HepG2 (cell line): Measurements from ENCODE around the gene ZNF777. TPM values are rescaled to one million over a fixed set of nuclear protein-coding genes. Genes with fewer than 3 reads are reported as not detected.

Experiments
- AHR ChIP-seq: IDR thresholded peaks from 2 replicates; pipeline ENCODE4 v1.6.1; 2018; ENCODE audit warnings: missing genetic modification reagents, missing compliant biosample characterization
- CEBPG ChIP-seq: IDR thresholded peaks from 2 replicates; pipeline ENCODE4 v1.6.1; 2016
- FOXA1 ChIP-seq, 2 experiments: fragments of 450-650 bp in 1 of 2; sonication (generic) in 1 of 2; formaldehyde crosslinking in 1 of 2; IDR thresholded peaks; 2 replicates each; pipeline versions ENCODE4 v1.4.0 to v1.6.1; 2016 to 2020; ENCODE audit warnings: missing genetic modification reagents in 1 of 2
- FOXA3 ChIP-seq: IDR thresholded peaks from 2 replicates; pipeline ENCODE4 v1.6.1; 2016; ENCODE audit warnings: missing genetic modification reagents, missing compliant biosample characterization
- JUND ChIP-seq: sonication (generic); formaldehyde crosslinking; IDR thresholded peaks from 2 replicates; pipeline ENCODE4 v1.8.0; 2022; ENCODE audit warnings: mild to moderate bottlenecking, missing genetic modification reagents
- KLF11 ChIP-seq: IDR thresholded peaks from 2 replicates; pipeline ENCODE4 v1.6.1; 2016; ENCODE audit warnings: missing compliant biosample characterization
- MAFF ChIP-seq: IDR thresholded peaks from 2 replicates; pipeline ENCODE4 v1.6.1; 2011; ENCODE audit warnings: low read depth, low read length, improper control_type of control experiment
- MAFG ChIP-seq: sonication (generic); formaldehyde crosslinking; IDR thresholded peaks from 2 replicates; pipeline ENCODE4 v1.5.1; 2020; ENCODE audit warnings: mild to moderate bottlenecking, missing genetic modification reagents
- NFE2 ChIP-seq: sonication (generic); formaldehyde crosslinking; IDR thresholded peaks from 2 replicates; pipeline ENCODE4 v1.4.0; 2020; ENCODE audit warnings: missing genetic modification reagents
- POGZ ChIP-seq: sonication (generic); formaldehyde crosslinking; IDR thresholded peaks from 2 replicates; pipeline ENCODE4 v1.4.0; 2020; ENCODE audit warnings: mild to moderate bottlenecking, missing genetic modification reagents
- RFX3 ChIP-seq: IDR thresholded peaks from 2 replicates; pipeline ENCODE4 v1.6.1; 2016; ENCODE audit warnings: missing biosample characterization, missing genetic modification reagents
- SAP130 ChIP-seq: IDR thresholded peaks from 2 replicates; pipeline ENCODE4 v1.6.1; 2016; ENCODE audit warnings: low read depth
- SMAD3 ChIP-seq: sonication (generic); formaldehyde crosslinking; IDR thresholded peaks from 2 replicates; pipeline ENCODE4 v1.4.0; 2020; ENCODE audit warnings: missing genetic modification reagents
- SMYD3 ChIP-seq: sonication (generic); formaldehyde crosslinking; IDR thresholded peaks from 2 replicates; pipeline ENCODE4 v1.8.1; 2023; ENCODE audit warnings: mild to moderate bottlenecking, missing genetic modification reagents
- TGIF2 ChIP-seq: IDR thresholded peaks from 2 replicates; pipeline ENCODE4 v1.6.1; 2016; ENCODE audit warnings: control low read depth, missing compliant biosample characterization
- ZC3H13 ChIP-seq: sonication (generic); formaldehyde crosslinking; IDR thresholded peaks from 2 replicates; pipeline ENCODE4 v1.8.1; 2023; ENCODE audit warnings: mild to moderate bottlenecking, missing genetic modification reagents, moderate library complexity
- ZFP82 ChIP-seq: sonication (generic); formaldehyde crosslinking; IDR thresholded peaks from 2 replicates; pipeline ENCODE4 v1.5.1; 2020; ENCODE audit warnings: mild to moderate bottlenecking, missing genetic modification reagents, borderline replicate concordance
- ZNF546 ChIP-seq: sonication (generic); formaldehyde crosslinking; conservative IDR thresholded peaks from 2 replicates; pipeline ENCODE4 v1.8.1; 2023; ENCODE audit warnings: mild to moderate bottlenecking, missing genetic modification reagents
- ZNF773 ChIP-seq: sonication (generic); formaldehyde crosslinking; IDR thresholded peaks from 2 replicates; pipeline ENCODE4 v1.4.0; 2020; ENCODE audit warnings: missing genetic modification reagents, borderline replicate concordance
- ZSCAN29 ChIP-seq: sonication (generic); formaldehyde crosslinking; conservative IDR thresholded peaks from 2 replicates; pipeline ENCODE4 v1.4.0; 2020; ENCODE audit warnings: mild to moderate bottlenecking, missing genetic modification reagents
- polyA plus RNA-seq, 8 experiments: library from polyadenylated mRNA; depleted of rRNA in 3 of 8; stranded (reverse) in 7 of 8; unstranded in 1 of 8; fragments of >200 nt; fragmentation: Illumina TruSeq in 4 of 8; extraction: Trizol in 4 of 8; gene quantifications; 2 replicates each; pipeline versions ENCODE4 v1.2.1 to v1.2.3, GENCODE V29; 2011 to 2016; ENCODE audit warnings: low read depth in 4 of 8, missing spikeins in 1 of 8, mixed read lengths in 1 of 8; ENCODE audit not compliant: insufficient read depth in 1 of 8
- total RNA-seq, 5 experiments: library from RNA; depleted of rRNA; stranded (reverse); fragments of >200 nt; fragmentation: Illumina TruSeq; extraction: Trizol; gene quantifications; 2 replicates each; pipeline ENCODE4 v1.2.3, GENCODE V29; 2016; ENCODE audit warnings: low read depth in 1 of 5
- TF ChIP-seq, protein P1 (sequence below): fragments of 450-650 bp; IDR thresholded peaks from 2 replicates; pipeline ENCODE4 v1.6.1; 2016
- TF ChIP-seq, protein P2 (sequence below): sonication (generic); IDR thresholded peaks from 2 replicates; pipeline ENCODE4 v1.6.1; 2016; ENCODE audit warnings: low read depth, borderline replicate concordance
- TF ChIP-seq, protein P3 (sequence below): sonication (generic); formaldehyde crosslinking; IDR thresholded peaks from 2 replicates; pipeline ENCODE4 v1.4.0; 2020; ENCODE audit warnings: mild to moderate bottlenecking, missing genetic modification reagents

The ZNF777 gene
- total and polyA plus RNA-seq, 2 of the 13 experiments (the other 11 are each of a cell fraction or from before 2014, with no cell fraction given), result 3.8 to 6.0 TPM

DNA sequence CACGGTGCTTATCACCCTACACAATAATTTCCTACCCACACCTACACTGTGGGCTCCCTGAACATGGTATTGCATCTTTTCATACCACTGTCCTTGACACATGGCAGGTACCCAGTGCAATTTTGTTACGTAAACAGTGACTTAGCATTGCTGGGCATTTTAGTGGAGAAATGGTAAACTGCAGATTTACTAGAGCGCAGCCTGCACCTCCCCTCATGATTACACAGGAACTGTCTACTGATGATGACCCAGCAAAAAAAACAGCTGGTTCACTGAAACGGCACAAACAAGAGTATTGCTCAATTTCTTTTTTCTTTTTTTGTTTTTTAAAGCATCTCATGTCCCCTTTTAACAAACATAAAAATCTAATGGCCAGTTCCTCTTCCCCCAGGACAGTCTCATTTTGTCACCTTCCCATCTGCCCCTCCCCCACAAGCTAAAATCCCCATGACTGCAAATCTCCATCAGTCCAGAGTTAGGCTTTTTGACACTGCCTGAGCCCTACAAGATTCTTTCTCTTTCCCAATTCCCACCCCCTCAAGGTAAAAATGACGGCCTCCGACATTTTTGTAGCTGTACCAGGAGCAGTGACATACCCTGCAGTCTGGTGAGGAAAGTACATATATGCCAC is 34.0 kb upstream of the ZNF777 start (continued):
- no peak for TF ChIP-seq FOXA1 (IDR thresholded peaks at IDR 0.05)
- peak; percentile 58; the same call in 1 of the 2 replicates for TF ChIP-seq FOXA1 (CRISPR knock-in tag; IDR thresholded peaks at IDR 0.05)
- no peak for TF ChIP-seq ZSCAN29 (CRISPR knock-in tag)
- no peak for TF ChIP-seq RFX3 (CRISPR knock-in tag)
- TF ChIP-seq MAFG (CRISPR knock-in tag), result 0 out of 2 replicates have a peak, but pooled peaks have one; percentile 59
- TF ChIP-seq, protein P1, sequence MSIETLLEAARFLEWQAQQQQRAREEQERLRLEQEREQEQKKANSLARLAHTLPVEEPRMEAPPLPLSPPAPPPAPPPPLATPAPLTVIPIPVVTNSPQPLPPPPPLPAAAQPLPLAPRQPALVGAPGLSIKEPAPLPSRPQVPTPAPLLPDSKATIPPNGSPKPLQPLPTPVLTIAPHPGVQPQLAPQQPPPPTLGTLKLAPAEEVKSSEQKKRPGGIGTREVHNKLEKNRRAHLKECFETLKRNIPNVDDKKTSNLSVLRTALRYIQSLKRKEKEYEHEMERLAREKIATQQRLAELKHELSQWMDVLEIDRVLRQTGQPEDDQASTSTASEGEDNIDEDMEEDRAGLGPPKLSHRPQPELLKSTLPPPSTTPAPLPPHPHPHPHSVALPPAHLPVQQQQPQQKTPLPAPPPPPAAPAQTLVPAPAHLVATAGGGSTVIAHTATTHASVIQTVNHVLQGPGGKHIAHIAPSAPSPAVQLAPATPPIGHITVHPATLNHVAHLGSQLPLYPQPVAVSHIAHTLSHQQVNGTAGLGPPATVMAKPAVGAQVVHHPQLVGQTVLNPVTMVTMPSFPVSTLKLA, result no peak
- TF ChIP-seq SMYD3 (CRISPR knock-in tag), result no peak
- peak; percentile 81 for TF ChIP-seq MAFF
- no peak for TF ChIP-seq SMAD3 (CRISPR knock-in tag)
- no peak for TF ChIP-seq ZNF773
- TF ChIP-seq, protein P2, sequence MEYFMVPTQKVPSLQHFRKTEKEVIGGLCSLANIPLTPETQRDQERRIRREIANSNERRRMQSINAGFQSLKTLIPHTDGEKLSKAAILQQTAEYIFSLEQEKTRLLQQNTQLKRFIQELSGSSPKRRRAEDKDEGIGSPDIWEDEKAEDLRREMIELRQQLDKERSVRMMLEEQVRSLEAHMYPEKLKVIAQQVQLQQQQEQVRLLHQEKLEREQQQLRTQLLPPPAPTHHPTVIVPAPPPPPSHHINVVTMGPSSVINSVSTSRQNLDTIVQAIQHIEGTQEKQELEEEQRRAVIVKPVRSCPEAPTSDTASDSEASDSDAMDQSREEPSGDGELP, result peak; percentile 76; the same call in 1 of the 2 replicates
- peak; percentile 56 for TF ChIP-seq NFE2
- peak; percentile 65 for TF ChIP-seq SAP130 (CRISPR knock-in tag)
- no peak for TF ChIP-seq ZC3H13 (CRISPR knock-in tag)
- TF ChIP-seq POGZ (CRISPR knock-in tag), result no peak
- TF ChIP-seq AHR, result no peak
- peak; percentile 14; the same call in 1 of the 2 replicates for TF ChIP-seq FOXA3 (CRISPR knock-in tag)
- no peak for TF ChIP-seq JUND
- no peak for TF ChIP-seq ZFP82 (CRISPR knock-in tag)
- 0 out of 2 replicates have a peak, but pooled peaks have one; percentile 48 for TF ChIP-seq TGIF2 (CRISPR knock-in tag)
- TF ChIP-seq ZNF546 (CRISPR knock-in tag), result no peak
- peak; percentile 47 for TF ChIP-seq CEBPG (CRISPR knock-in tag)
- no peak for TF ChIP-seq KLF11 (CRISPR knock-in tag)
- TF ChIP-seq, protein P3, sequence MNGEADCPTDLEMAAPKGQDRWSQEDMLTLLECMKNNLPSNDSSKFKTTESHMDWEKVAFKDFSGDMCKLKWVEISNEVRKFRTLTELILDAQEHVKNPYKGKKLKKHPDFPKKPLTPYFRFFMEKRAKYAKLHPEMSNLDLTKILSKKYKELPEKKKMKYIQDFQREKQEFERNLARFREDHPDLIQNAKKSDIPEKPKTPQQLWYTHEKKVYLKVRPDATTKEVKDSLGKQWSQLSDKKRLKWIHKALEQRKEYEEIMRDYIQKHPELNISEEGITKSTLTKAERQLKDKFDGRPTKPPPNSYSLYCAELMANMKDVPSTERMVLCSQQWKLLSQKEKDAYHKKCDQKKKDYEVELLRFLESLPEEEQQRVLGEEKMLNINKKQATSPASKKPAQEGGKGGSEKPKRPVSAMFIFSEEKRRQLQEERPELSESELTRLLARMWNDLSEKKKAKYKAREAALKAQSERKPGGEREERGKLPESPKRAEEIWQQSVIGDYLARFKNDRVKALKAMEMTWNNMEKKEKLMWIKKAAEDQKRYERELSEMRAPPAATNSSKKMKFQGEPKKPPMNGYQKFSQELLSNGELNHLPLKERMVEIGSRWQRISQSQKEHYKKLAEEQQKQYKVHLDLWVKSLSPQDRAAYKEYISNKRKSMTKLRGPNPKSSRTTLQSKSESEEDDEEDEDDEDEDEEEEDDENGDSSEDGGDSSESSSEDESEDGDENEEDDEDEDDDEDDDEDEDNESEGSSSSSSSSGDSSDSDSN (CRISPR knock-in tag), result no peak
